ENCODE data around the gene GRIP1. TPM values are rescaled to one million over a fixed set of nuclear protein-coding genes. Genes with fewer than 3 reads are reported as not detected.

Gene GRIP1
- total RNA-seq, 2 experiments from 2014 or later = 5.4 TPM

- H3K4me3 Mint-ChIP-seq = no peak overlapping the region
- no peak overlapping the region for H3K27ac Mint-ChIP-seq
- ATAC-seq (ENCODE audit: poor library complexity) = no peak
- no peaks in the 10 kb centered on the region for H3K27me3 Mint-ChIP-seq
- H3K9me3 Mint-ChIP-seq = no peaks in the 10 kb centered on the region
- H3K36me3 ChIP-seq (ENCODE audit: insufficient read depth, low read length) = no peaks in the 10 kb centered on the region
- H3K27ac ChIP-seq (ENCODE audit: low read depth in 1 of 2, low read length in 2 of 2) = no peak overlapping the region
- no peak for TF ChIP-seq CTCF (IDR thresholded peaks at IDR 0.05)
- no peak overlapping the region for H3K4me3 ChIP-seq (ENCODE audit: low read length)
- no peaks in the 10 kb centered on the region for H3K4me1 Mint-ChIP-seq (ENCODE audit: low read depth)
- H3K9me3 ChIP-seq (ENCODE audit: control insufficient read depth in 1 of 2, insufficient read depth in 1 of 2, low read length in 2 of 2) = no peaks in the 10 kb centered on the region
- no peaks in the 10 kb centered on the region for H3K4me1 ChIP-seq (ENCODE audit: insufficient read depth, low read length)
- intact Hi-C loops (cut with DNase I, micrococcal nuclease) = no loop called here
- no peaks in the 10 kb centered on the region for H3K27me3 ChIP-seq (ENCODE audit: control insufficient read depth in 1 of 2, insufficient read depth in 2 of 2, low read length in 2 of 2)
- peak in 2 of 14 experiments; percentile 6 to 10 for DNase-seq
- ChIA-PET POLR2A (no interaction called here), CTCF (no interaction called here)
- no peaks in the 10 kb centered on the region for H3K36me3 Mint-ChIP-seq (ENCODE audit: low read depth)
These were observed 55.4 kb downstream of the GRIP1 start for GRCh38 chr12:66623455-66623854.

GRCh38 chr12:66620688-66621087, 58.2 kb downstream of the GRIP1 start:
- Histone ChIP-seq H3K27ac (ENCODE audit: low read depth in 1 of 2, low read length in 2 of 2) (no peak overlapping the region), H3K4me1 (ENCODE audit: insufficient read depth, low read length) (no peaks in the 10 kb centered on the region), H3K9me3 (ENCODE audit: control insufficient read depth in 1 of 2, insufficient read depth in 1 of 2, low read length in 2 of 2) (no peaks in the 10 kb centered on the region), H3K27me3 (ENCODE audit: control insufficient read depth in 1 of 2, insufficient read depth in 2 of 2, low read length in 2 of 2) (no peaks in the 10 kb centered on the region), H3K36me3 (ENCODE audit: insufficient read depth, low read length) (no peaks in the 10 kb centered on the region), H3K4me3 (ENCODE audit: low read length) (no peak overlapping the region)
- no peak for TF ChIP-seq CTCF (IDR thresholded peaks at IDR 0.05)
- ChIA-PET POLR2A (no interaction called here), CTCF (no interaction called here)
- intact Hi-C loops (cut with DNase I, micrococcal nuclease) = no loop called here
- no peak overlapping the region for H3K4me3 Mint-ChIP-seq
- H3K36me3 Mint-ChIP-seq (ENCODE audit: low read depth) = no peaks in the 10 kb centered on the region
- ATAC-seq (ENCODE audit: poor library complexity) (no peak), DNase-seq (no peak)
- no peaks in the 10 kb centered on the region for H3K27me3 Mint-ChIP-seq
- no peaks in the 10 kb centered on the region for H3K4me1 Mint-ChIP-seq (ENCODE audit: low read depth)
- no peak overlapping the region for H3K27ac Mint-ChIP-seq
- H3K9me3 Mint-ChIP-seq = no peaks in the 10 kb centered on the region

- intact Hi-C loops (cut with DNase I, micrococcal nuclease) = no loop called here
- ATAC-seq (ENCODE audit: poor library complexity) = no peak
- no peaks in the 10 kb centered on the region for H3K4me1 ChIP-seq (ENCODE audit: insufficient read depth, low read length)
- Mint-ChIP-seq H3K27ac (no peak overlapping the region), H3K27me3 (no peaks in the 10 kb centered on the region), H3K36me3 (ENCODE audit: low read depth) (no peaks in the 10 kb centered on the region), H3K9me3 (no peaks in the 10 kb centered on the region), H3K4me3 (no peak overlapping the region), H3K4me1 (ENCODE audit: low read depth) (no peaks in the 10 kb centered on the region)
- ChIA-PET CTCF (interaction anchor here (0.6 kb wide), 1 partner anchor 410 kb away, joined by 5 read pairs; no protein-coding TSS in a partner anchor), POLR2A (no interaction called here)
- no peak for TF ChIP-seq CTCF (IDR thresholded peaks at IDR 0.05)
- no peaks in the 10 kb centered on the region for H3K27me3 ChIP-seq (ENCODE audit: control insufficient read depth in 1 of 2, insufficient read depth in 2 of 2, low read length in 2 of 2)
- no peak overlapping the region for H3K27ac ChIP-seq (ENCODE audit: low read depth in 1 of 2, low read length in 2 of 2)
- DNase-seq = no peak
- no peaks in the 10 kb centered on the region for H3K9me3 ChIP-seq (ENCODE audit: control insufficient read depth in 1 of 2, insufficient read depth in 1 of 2, low read length in 2 of 2)
- no peaks in the 10 kb centered on the region for H3K36me3 ChIP-seq (ENCODE audit: insufficient read depth, low read length)
- H3K4me3 ChIP-seq (ENCODE audit: low read length) = no peak overlapping the region
These were observed 58.9 kb downstream of the GRIP1 start for GRCh38 chr12:66620026-66620425.

All from CD4-positive, alpha-beta T cell (primary cell).